GM18951 (cell line): Measurements from ENCODE around the gene BRD7.

Experiments
- POLR2A ChIP-seq: IDR thresholded peaks from 4 replicates; pipeline ENCODE4 v1.6.1; 2011; ENCODE audit warnings: mild to moderate bottlenecking; ENCODE audit not compliant: insufficient read length, insufficient read depth; ENCODE audit errors: extremely low read depth
- in situ Hi-C: fragments of 300-500 bp; cut with MboI; formaldehyde crosslinking; loops from one replicate; pipeline ENCODE4 v1.12.0; 2022; ENCODE audit warnings: low sequenced_read_pairs, mixed read lengths, inconsistent platforms; ENCODE audit not compliant: unreplicated experiment

Gene BRD7

DNA sequence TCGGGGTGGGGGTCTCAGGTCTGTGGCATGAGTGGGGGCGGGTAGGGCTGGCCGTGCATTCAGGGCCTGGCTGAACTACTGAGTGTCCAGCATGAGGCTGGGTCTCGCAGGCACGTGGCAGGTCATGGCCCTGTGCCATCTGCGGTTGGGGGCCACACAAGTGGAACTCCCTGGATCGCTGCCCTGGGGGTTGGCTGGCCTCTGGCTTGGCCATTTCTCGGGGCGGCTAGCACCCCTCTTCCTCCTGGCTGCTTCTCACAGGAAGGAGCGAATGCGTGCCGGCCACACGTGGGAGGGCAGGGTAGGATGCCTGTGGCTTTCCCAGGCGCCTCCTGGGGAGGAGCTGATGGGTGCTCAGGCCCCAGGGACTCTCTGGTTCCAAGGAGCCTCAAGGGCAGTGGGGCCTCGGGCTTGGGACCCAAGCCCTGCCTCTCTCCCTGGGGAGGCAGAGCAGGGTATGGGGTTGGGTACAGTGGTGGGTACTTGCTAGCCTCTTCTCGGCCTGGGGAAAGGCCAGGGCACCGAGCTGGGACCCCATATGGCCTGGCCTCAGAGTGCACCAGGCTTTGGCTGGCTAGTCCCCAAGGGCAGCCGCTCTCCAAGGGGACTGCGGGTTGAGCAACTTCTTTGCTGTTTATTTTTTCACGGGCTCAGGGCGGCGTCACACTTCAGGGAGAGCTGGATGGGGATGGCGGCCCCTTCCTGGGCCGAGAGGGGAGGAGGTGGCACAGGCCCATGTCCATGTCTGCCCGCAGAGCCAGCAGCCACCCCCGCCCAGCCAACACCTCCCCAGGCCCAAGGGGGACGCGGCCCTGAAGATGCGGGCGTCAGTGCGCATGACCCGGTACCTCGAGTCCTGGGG, 65.0 kb downstream of the BRD7 start:
- no peak for TF ChIP-seq POLR2A
- in situ Hi-C loops = no loop called here

DNA sequence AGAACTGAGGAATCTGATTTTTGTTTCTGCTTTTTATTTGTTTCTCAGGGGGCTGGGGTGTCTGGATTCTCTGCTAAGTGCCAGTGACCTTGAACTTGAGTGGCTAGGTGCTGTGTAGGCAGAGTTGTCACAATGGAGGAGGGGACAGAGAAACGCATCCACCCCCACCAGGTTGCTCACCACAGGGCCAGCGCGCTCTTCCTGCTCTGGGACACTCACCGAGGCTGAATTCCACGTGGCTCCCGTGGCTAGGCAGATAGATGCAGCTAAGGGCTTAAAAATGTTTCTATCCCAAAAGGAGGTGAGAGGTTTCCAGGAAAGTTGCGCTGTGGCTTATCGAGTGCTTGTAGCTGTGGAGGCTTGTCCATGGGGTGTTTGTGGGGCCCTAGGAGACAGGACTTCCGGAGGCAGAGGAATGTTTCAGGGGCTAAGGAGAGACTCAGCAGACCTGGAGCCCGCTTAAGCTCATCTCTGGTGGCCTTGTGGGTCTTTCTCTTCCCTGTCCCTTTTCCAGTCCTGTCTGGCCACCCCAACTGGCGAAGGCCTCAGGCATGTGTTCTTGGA, 65.7 kb downstream of the BRD7 start:
- in situ Hi-C loops = no loop called here
- no peak for TF ChIP-seq POLR2A

DNA sequence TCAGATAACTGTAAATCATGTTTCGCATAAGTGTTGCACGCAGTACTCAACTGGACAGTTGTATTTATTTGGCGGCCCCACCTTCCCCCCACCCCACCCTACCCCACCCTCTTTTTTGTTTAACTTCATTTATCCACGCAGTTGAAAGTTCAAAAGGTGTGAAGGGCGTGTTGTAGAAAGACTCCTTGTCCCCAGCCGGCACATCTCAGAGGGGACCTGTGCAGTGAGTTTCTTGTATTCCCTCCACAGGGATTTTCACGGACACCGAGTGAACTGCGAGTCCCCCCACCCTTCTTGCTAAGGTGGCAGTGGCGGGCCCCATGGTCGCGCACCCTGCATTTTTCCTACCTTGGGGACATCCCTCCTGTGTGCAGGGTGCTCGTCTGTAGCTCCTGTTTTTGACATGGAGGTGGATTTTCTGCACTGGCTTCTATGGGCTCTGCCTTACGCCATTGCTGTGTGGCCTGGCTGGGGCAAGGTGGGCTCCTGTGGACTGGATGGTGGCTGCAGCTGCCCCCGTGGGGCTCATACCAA, 66.2 kb downstream of the BRD7 start:
- no peak for TF ChIP-seq POLR2A
- in situ Hi-C loops = no loop called here

DNA sequence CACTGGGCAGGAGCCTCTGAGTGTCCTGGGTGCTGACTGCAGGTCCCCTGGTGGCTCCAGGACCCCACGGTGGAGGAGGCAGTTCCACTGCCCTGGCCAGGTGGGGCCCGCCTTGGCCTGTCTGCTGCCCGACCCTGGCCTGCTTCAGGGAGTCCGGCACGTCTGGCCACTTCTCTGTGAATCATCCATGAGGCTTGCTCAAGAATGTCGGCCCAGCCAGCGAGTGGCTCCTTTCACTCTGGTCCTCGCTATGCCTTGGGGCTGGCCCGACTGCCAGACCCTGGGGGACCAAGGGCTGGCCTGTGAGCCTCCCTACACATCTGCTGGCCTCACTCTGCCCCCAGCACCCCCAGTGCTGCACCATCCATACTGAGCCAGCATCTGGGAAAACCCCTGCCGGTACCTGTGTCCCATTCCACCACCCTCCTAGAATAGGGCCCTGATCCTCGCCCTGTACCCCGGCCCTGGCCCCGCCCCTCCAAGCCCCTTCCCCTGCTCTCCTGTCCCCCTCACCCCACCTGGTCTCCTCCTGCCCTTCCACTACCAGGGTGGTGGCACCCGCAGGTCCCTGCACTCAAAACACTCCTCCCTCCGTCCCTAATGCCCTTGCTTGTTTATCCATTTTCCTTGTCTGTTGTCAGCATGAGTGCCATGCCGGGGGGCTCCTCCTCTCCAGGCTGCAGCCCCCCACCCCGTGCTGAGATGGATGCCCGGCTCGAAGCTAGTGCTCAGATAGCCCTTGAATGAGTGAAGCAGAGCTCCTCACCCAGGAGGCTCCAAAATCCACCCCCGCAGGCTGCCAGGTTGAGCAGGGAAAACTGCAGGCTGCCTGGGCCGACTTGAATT, 66.9 kb downstream of the BRD7 start:
- in situ Hi-C loops = no loop called here
- TF ChIP-seq POLR2A = no peak

DNA sequence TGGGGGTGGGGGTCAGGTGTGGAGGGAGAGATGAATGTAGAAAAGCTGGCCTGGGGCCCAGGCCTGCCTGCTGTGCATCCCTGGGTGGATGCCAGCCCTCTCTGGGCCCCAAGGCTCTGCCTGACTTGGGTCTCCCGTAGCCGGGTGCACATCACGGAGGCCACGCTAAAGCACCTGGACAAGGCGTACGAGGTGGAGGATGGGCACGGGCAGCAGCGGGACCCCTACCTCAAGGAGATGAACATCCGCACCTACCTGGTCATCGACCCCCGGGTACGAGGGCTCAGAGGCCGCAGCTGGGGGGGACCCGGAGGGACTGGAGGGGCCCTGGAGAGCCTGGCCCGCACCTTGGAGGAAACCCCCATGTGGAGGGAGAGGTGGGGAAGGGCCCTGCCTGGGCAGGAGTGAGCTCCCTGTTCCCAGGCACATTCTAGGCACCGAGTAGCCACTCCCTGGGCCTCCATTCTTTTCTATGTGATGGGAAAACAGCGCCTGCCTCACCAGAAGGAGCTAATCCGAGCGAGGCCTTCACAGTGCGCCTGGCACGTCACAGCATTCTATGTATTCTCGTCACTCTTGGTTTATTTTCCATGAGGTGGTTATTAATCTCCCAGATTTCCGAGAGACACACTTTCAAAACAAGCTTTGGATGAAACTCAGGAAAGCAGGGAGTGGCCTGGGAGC, 67.7 kb downstream of the BRD7 start:
- no peak for TF ChIP-seq POLR2A
- in situ Hi-C loops = no loop called here

DNA sequence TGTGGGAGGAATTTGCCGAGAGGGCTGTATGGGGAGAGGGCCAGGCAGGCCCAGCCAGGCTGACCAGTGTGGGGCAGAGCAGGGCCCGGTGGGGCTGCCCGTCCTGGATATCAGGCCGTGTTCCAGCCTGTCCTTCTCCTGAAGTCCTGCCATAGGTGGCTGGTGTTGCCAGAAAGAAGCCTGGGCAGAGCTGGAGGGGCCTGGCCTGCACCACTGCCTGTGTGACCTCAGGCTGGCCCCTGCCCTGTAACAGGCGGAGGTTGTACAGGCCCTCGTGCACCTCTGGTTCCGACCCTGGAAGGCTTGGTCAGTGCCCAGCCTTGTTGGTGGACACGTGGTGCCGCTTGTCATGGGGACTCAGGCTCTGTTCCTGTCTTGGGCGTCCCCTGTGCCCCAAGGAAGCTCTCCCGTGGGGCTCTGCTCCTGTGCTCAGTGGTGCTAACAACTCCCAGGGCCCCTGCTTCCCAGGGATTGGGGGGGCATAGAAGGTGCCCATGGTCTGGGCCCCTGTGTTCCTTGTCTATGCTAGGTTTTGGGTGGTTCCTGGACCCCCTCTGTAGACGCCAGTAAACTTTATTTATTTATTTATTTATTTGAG, 69.2 kb downstream of the BRD7 start:
- in situ Hi-C loops = no loop called here
- no peak for TF ChIP-seq POLR2A

DNA sequence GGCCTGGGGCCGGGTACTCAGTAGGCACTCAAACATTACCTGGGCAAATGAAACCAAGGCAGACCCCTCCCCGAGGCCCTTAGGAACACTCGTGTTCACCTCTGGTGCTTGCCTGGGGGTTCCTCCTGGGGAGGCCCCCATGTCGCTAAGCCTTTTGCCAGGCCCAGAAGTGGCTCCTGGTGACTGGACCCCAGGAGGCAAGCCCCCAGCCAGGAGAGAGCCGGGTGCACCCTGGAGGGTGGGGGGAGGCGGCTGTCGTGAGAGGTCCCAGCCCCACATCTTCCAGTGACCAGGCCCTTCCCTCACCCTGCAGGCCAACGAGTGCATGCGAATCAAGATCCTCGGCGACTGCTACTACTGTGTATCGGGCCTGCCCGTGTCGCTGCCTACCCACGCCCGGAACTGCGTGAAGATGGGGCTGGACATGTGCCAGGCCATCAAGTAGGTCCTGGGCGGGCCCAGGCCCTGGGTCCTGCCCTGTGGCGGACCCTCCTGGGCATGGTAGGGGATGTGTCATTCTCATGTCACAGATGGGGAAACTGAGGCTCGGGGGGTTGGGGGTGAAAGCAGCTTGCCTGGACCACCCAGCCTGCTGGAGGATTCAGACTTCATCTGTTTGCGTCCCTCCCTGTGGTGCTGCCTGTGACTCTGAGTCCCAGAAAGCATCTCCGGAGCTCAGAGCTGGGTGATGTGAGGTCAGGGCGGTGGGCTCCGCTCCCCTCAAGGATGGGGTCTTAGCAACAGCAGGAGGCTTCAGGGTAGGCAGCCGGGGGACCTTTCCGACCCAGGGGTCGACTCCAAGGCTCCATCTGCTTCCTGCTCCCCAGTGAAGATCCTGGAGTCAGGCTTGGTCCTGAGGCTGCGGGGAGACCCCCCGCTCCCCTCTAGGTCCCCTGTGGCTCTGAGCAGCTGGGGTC, 69.9 kb downstream of the BRD7 start:
- no peak for TF ChIP-seq POLR2A
- in situ Hi-C loops = no loop called here

DNA sequence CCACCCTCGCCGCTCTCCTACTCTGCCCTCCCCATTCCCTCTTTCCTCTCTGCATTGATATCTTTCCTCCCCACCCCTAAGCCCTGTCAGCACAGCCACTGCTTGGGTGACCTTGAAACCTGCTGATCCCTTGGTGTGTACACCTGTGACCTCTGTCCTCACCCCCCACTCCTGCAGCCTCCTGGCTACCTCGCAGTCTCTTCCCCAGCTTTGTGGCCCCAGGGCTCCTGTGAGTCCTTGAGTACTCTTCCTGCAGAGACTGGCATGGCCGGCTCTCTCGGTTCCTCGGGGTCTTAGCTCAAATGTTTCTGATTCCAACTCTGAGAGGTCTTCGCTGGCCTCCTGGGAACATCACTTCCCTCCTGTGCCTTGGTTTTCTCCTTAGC, 70.7 kb downstream of the BRD7 start:
- in situ Hi-C loops = no loop called here
- TF ChIP-seq POLR2A = no peak

DNA sequence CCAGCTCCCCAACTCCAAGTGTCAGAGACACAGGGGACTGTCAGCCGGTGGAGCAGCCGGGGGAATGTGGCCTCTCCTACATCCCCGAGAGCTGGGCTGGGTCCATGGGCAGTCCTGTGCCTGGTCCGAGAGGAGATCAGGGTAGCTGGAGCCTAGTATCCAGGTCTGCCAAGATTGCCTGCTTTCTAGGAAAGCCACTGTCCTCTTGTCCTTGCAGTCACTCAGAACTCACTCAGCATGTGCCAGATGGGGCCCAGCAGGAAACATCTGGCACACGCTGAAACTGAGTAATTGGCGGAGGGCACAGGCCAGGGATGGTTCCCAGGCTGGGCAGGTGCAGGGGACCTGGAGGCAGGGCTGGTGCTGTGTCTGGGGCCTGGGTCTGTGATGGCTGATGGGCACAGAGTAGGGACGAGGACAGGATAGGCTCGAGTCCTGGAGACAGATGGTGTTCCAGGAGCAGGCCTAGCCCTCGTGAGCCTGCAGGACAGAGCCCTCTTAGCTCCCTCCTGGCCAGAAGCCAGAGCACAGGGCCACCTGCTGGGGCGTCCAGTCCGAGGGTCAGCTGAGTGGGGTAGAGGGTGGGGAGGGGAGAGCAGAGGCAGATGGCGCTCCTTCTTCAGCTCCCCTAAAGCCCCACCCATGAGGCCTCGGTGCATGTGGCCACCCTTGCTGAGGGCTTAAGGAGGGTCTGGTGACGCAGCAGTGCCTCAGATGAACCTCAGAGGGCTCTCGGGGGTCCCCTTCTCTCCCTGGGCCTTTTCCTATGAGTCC, 71.3 kb downstream of the BRD7 start:
- in situ Hi-C loops = no loop called here
- no peak for TF ChIP-seq POLR2A

DNA sequence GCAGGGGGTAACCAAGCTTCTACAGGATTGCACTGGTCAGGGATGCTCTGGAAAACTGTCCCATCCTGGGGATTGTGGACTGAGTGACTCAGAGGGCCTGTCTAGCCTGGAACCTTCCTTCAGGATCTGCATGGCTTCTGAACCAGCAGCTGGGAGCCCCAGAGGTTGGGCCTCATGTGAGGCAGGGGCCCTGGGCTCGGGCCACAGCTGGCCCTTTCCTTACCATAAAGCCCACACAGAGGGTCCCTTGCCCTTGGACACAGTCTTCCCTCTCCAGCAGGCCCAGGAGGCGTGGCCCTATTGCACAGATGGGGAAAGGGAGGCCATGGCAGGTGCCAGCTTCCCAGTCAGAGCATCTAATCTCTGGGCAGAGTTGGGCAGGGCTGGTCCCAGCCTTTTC, 72.0 kb downstream of the BRD7 start:
- TF ChIP-seq POLR2A = no peak

DNA sequence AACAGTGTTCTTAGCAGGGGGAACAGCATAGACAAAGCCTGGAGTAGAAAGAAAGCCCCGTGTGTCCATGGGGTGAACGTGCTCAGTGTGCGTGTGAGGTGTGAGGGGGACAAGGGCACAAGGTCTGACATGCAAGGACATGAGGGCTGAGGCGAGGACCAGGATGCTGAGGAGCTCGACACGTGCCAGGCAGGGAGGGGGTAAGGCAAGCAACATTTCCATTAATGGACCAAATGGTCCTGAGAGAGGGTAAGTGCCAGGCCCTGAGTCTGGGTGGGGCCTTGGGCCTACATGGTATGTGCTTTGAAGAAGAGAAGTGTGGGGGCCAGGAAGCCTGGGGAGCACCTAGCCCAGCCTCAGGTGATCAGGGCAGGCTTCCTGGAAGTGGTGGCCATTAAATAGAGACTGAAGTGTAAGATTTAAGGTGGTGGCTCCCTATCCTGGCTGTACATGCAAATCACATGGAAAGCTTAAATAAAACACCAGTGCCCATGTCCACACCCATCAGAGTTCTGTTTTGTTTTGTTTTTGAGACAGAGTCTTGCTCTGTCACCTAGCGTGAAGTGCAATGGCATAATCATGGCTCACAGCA, 73.2 kb downstream of the BRD7 start:
- TF ChIP-seq POLR2A = no peak
- in situ Hi-C loops = no loop called here

More for the DNA sequence above, 72.0 kb downstream of the BRD7 start:
- in situ Hi-C loops = no loop called here

DNA sequence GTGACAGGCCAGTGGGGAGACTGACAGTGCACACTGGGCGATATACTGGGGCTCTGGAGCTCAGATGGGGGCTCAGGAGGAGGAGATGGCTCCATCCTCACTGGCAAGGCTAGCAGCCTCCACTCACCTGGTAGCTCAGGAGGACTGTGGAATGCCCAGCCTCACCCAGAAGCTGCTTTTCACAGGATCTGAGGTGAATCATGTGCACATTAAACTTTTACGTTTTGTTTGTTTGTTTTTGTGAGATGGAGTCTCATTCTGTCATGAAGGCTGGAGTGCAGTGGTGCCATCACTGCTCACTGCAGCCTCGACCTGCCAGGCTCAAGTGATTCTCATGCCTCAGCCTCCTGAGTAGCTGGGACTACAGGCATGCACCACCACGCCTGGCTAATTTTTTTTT, 73.8 kb downstream of the BRD7 start:
- TF ChIP-seq POLR2A = no peak
- in situ Hi-C loops = no loop called here
